CD4-positive, alpha-beta memory T cell (primary cell): ENCODE results near the gene ZNF277. TPM values are rescaled to one million over a fixed set of nuclear protein-coding genes. Genes with fewer than 3 reads are reported as not detected.

Experiments used
- CTCF ChIA-PET: fragments of 350-600 bp; sonication (Branson Sonifier 250); formaldehyde crosslinking; loops from one replicate; lab custom pipeline; 2021; ENCODE audit warnings: inconsistent platforms; ENCODE audit not compliant: partially characterized antibody; lab: Charles Lee
- POLR2A ChIA-PET: fragments of 350-600 bp; sonication (Branson Sonifier 250); formaldehyde crosslinking; loops from one replicate; lab custom pipeline; 2021; ENCODE audit not compliant: partially characterized antibody; lab: Charles Lee
- DNase-seq, 5 donors: peaks; one replicate each; pipeline versions ENCODE4 v3.0.0 to v3.0.0-alpha.2; 2020 to 2022; ENCODE audit warnings: mixed read lengths in 1 of 5
- H3K27ac ChIP-seq: one replicate; pipeline ENCODE4 v1.7.0; 2013; ENCODE audit warnings: low read depth, low read length
- H3K27me3 ChIP-seq: 2 replicates; pipeline ENCODE4 v1.7.0; 2013; ENCODE audit warnings: mild to moderate bottlenecking, low read length, moderate library complexity; ENCODE audit not compliant: insufficient read depth
- H3K36me3 ChIP-seq: 2 replicates; pipeline ENCODE4 v1.7.0; 2013; ENCODE audit warnings: mild to moderate bottlenecking, low read length, moderate library complexity; ENCODE audit not compliant: insufficient read depth
- H3K4me1 ChIP-seq: 2 replicates; pipeline ENCODE4 v1.7.0; 2013; ENCODE audit warnings: mild to moderate bottlenecking, low read length, moderate library complexity; ENCODE audit not compliant: insufficient read depth
- H3K4me3 ChIP-seq, 2 donors: one replicate each; pipeline ENCODE4 v1.7.0; 2013; ENCODE audit warnings: low read length in 2 of 2, mild to moderate bottlenecking in 1 of 2
- H3K9me3 ChIP-seq, 2 donors: one replicate each; pipeline ENCODE4 v1.7.0; 2013; ENCODE audit warnings: low read length in 2 of 2, control low read depth in 1 of 2; ENCODE audit not compliant: control insufficient read depth in 1 of 2
- H3K27ac Mint-ChIP-seq, 7 donors: one replicate each; pipeline ENCODE4 v1.8.0; 2020 to 2021; ENCODE audit warnings: mixed read lengths in 7 of 7, mild to moderate bottlenecking in 6 of 7, inconsistent platforms in 3 of 7, moderate library complexity in 3 of 7
- H3K27me3 Mint-ChIP-seq, 2 donors: one replicate each; pipeline ENCODE4 v1.8.0; 2020 to 2021; ENCODE audit warnings: mixed read lengths in 2 of 2
- H3K36me3 Mint-ChIP-seq, 2 donors: one replicate each; pipeline ENCODE4 v1.8.0; 2020 to 2021; ENCODE audit warnings: mixed read lengths in 2 of 2, inconsistent platforms in 1 of 2, mild to moderate bottlenecking in 1 of 2
- H3K4me1 Mint-ChIP-seq, 4 donors: one replicate each; pipeline ENCODE4 v1.8.0; 2020 to 2021; ENCODE audit warnings: mixed read lengths in 4 of 4, mild to moderate bottlenecking in 1 of 4
- H3K4me3 Mint-ChIP-seq, 8 donors: one replicate each; pipeline ENCODE4 v1.8.0; 2020 to 2021; ENCODE audit warnings: mixed read lengths in 8 of 8, mild to moderate bottlenecking in 7 of 8, moderate library complexity in 6 of 8, inconsistent platforms in 3 of 8
- H3K9me3 Mint-ChIP-seq, 8 donors: one replicate each; pipeline ENCODE4 v1.8.0; 2020 to 2021; ENCODE audit warnings: mixed read lengths in 8 of 8, mild to moderate bottlenecking in 5 of 8, inconsistent platforms in 3 of 8, moderate library complexity in 1 of 8
- intact Hi-C: fragments of 100-400 bp; cut with micrococcal nuclease; formaldehyde crosslinking; loops from one replicate; pipeline ENCODE4 v1.15.1; 2023
- polyA plus RNA-seq, 2 donors: library from polyadenylated mRNA; unstranded; fragments of 300-500 nt; fragmentation: Illumina TruSeq; gene quantifications; one replicate each; pipeline ENCODE4 v1.2.3, GENCODE V29; 2021
- total RNA-seq, 2 experiments: library from RNA; stranded (reverse); gene quantifications; one replicate each; pipeline ENCODE4 v1.2.3, GENCODE V29; 2021

ZNF277 gene
- total and polyA plus RNA-seq, 4 experiments from 2014 or later: 19.7 to 31.4 (median 25.9) TPM

DNA sequence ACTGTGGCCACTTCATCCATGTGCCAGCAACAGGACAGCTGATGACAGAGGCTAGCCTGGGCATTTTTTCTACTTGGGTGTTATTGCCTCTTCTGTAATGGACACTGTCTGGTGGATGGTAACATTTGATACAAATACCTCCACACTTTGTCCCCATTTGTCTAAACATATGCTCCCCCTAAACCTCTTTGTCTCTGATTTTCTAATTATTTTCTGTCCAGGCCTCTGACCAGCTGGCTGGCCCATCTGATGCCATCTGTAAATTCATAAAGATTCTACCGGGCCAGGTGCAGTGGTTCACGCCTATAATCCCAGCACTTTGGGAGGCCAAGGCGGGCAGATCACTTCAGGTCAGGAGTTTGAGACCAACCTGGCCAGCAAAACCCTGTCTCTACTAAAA lies 159.1 kb downstream of the ZNF277 start:
- no peaks in the 10 kb centered on the region for H3K36me3 Mint-ChIP-seq
- ChIA-PET CTCF (no interaction called here), POLR2A (no interaction called here)
- Histone ChIP-seq H3K36me3 (no peaks in the 10 kb centered on the region), H3K9me3 (no peaks in the 10 kb centered on the region), H3K27ac (no peak overlapping the region), H3K4me1 (no peaks in the 10 kb centered on the region), H3K27me3 (no peaks in the 10 kb centered on the region), H3K4me3 (no peak overlapping the region)
- no peak overlapping the region for H3K4me3 Mint-ChIP-seq
- no peak overlapping the region for H3K27ac Mint-ChIP-seq
- H3K27me3 Mint-ChIP-seq: peaks cover 5 to 8% of the 10 kb centered on the region in 2 donors
- DNase-seq: no peak
- no peaks in the 10 kb centered on the region for H3K4me1 Mint-ChIP-seq
- no peaks in the 10 kb centered on the region for H3K9me3 Mint-ChIP-seq
- intact Hi-C loops: no loop called here

DNA sequence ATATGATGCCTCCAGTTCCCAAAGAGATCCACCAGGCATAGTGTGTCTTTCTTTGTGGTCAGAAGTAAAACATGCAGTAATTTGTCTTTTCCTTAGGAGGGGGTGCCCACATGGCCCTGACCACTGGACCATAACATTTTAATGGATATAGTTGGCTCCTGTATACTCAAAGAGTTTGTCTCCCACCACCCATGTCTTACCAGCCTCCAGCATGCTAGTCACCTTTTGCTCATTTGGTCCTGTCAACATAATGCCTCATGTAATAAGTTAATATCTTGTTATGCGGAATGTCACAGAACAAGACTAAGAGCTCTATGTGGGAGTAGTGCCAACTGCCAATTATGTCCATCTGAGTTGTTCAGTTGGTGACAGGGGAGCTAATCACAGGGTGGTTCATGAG lies 160.4 kb downstream of the ZNF277 start:
- Mint-ChIP-seq H3K4me3 (no peak overlapping the region), H3K36me3 (no peaks in the 10 kb centered on the region), H3K27ac (no peak overlapping the region), H3K4me1 (no peaks in the 10 kb centered on the region), H3K9me3 (no peaks in the 10 kb centered on the region), H3K27me3 (peaks cover 5 to 6% of the 10 kb centered on the region in 2 donors)
- H3K9me3 ChIP-seq: no peaks in the 10 kb centered on the region
- no peaks in the 10 kb centered on the region for H3K36me3 ChIP-seq
- CTCF ChIA-PET: no interaction called here
- no peak for DNase-seq
- no peak overlapping the region for H3K27ac ChIP-seq
- no peaks in the 10 kb centered on the region for H3K4me1 ChIP-seq
- intact Hi-C loops: no loop called here
- no peak overlapping the region for H3K4me3 ChIP-seq
- H3K27me3 ChIP-seq: no peaks in the 10 kb centered on the region
- POLR2A ChIA-PET: no interaction called here

DNA sequence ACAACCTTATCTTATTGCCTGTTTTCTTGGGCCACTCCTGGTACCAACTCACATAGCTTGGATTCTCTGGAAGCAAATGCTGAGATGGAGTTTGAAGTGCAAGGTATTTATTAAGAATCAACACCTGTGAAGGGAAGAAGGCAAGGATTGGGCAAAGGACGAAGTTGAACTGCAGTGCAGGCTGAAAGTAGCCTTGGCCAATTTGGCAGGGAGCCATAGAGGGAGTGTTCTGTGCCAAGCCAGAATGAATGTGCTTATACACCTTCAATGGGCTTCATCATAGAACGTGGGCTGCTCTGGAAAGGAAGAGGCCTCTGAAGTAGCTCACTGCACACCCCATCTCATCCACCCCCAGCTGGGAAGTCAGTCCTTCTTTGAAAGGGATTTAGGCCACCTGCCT lies 163.9 kb downstream of the ZNF277 start:
- no peaks in the 10 kb centered on the region for H3K4me1 ChIP-seq
- intact Hi-C loops: no loop called here
- no peak overlapping the region for H3K27ac Mint-ChIP-seq
- no peaks in the 10 kb centered on the region for H3K27me3 ChIP-seq
- H3K4me3 ChIP-seq: no peak overlapping the region
- H3K9me3 ChIP-seq: no peaks in the 10 kb centered on the region
- H3K36me3 ChIP-seq: no peaks in the 10 kb centered on the region
- POLR2A ChIA-PET: no interaction called here
- CTCF ChIA-PET: interaction anchor here (0.8 kb wide), 1 partner anchor 46 kb away, joined by 3 read pairs; no protein-coding TSS in a partner anchor
- no peak overlapping the region for H3K4me3 Mint-ChIP-seq
- peaks cover 0 to 4% of the 10 kb centered on the region in 2 donors for H3K27me3 Mint-ChIP-seq
- H3K9me3 Mint-ChIP-seq: no peaks in the 10 kb centered on the region
- H3K4me1 Mint-ChIP-seq: no peaks in the 10 kb centered on the region
- no peak for DNase-seq
- no peak overlapping the region for H3K27ac ChIP-seq
- H3K36me3 Mint-ChIP-seq: no peaks in the 10 kb centered on the region

DNA sequence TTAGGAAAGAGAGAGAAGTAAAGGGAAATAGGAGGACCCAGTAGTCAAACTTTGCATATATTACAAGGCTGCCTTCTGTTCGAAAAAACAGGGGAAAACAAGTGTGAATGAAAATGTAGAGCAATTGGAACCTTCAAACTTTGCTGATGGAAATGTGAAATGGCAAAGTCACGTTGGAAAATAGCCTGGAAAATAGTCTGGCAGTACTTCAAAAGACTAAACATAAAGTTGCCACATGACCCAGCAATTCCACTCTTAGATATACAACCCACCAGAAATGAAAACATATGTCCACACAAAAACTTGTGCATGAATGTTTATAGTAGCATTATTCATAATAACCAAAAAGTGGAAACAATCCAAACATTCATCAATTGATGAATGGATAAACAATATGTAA lies 165.2 kb downstream of the ZNF277 start:
- intact Hi-C loops: no loop called here
- H3K4me1 Mint-ChIP-seq: no peaks in the 10 kb centered on the region
- peaks cover 0 to 4% of the 10 kb centered on the region in 2 donors for H3K27me3 Mint-ChIP-seq
- H3K9me3 ChIP-seq: no peaks in the 10 kb centered on the region
- H3K9me3 Mint-ChIP-seq: no peaks in the 10 kb centered on the region
- no peaks in the 10 kb centered on the region for H3K36me3 ChIP-seq
- H3K27ac Mint-ChIP-seq: no peak overlapping the region
- DNase-seq: no peak
- H3K4me3 Mint-ChIP-seq: no peak overlapping the region
- no peak overlapping the region for H3K27ac ChIP-seq
- no peaks in the 10 kb centered on the region for H3K36me3 Mint-ChIP-seq
- CTCF ChIA-PET: no interaction called here
- POLR2A ChIA-PET: no interaction called here
- no peaks in the 10 kb centered on the region for H3K27me3 ChIP-seq
- H3K4me3 ChIP-seq: no peak overlapping the region
- H3K4me1 ChIP-seq: no peaks in the 10 kb centered on the region

DNA sequence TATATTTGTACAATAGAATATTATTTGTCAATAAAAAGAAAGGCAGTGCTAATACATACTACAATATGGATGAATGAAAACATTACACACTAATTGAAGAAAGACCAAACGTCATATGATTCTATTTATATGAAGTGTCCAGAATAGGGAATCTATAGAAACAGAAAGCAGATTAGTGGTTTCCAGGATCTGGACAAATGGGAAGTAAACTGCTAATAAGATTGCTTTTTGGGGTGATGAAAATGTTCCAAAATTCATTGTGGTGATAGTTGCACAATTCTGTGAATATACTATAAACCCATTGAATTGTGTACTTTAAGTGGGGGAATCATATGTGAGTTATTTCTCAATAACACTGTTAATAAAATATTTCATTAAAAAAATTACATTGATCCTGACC lies 165.6 kb downstream of the ZNF277 start:
- Histone ChIP-seq H3K9me3 (no peaks in the 10 kb centered on the region), H3K36me3 (no peaks in the 10 kb centered on the region), H3K27ac (no peak overlapping the region), H3K4me3 (no peak overlapping the region), H3K4me1 (no peaks in the 10 kb centered on the region), H3K27me3 (no peaks in the 10 kb centered on the region)
- Mint-ChIP-seq H3K36me3 (no peaks in the 10 kb centered on the region), H3K4me1 (no peaks in the 10 kb centered on the region), H3K4me3 (no peak overlapping the region), H3K9me3 (no peaks in the 10 kb centered on the region), H3K27me3 (peaks cover 0 to under 1% of the 10 kb centered on the region in 2 donors), H3K27ac (no peak overlapping the region)
- POLR2A ChIA-PET: no interaction called here
- intact Hi-C loops: no loop called here
- no peak for DNase-seq
- CTCF ChIA-PET: no interaction called here

DNA sequence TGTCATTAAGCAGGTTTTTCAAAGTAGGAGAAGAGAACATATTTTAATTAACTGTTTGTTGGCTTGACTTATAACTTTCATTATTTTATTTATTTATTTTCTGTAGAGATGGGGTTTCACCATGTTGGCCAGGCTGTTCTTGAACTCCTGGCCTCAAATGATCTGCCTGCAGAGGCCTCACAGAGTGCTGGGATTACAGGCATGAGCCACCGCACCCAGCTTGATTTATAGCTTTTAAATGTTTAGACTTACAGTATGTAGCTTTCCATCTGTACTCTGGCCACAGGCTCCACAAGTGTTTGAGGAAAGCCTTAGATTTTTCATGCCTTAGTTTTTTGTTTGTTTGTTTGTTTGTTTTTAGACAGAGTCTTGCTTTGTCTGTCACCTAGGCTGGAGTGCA lies 171.1 kb downstream of the ZNF277 start:
- no peak overlapping the region for H3K27ac ChIP-seq
- H3K9me3 ChIP-seq: no peaks in the 10 kb centered on the region
- ChIA-PET POLR2A (no interaction called here), CTCF (interaction anchor here (0.7 kb wide), 1 partner anchor 124 kb away, joined by 3 read pairs; no protein-coding TSS in a partner anchor)
- no peak for DNase-seq
- H3K4me1 ChIP-seq: no peaks in the 10 kb centered on the region
- H3K4me3 ChIP-seq: no peak overlapping the region
- no peaks in the 10 kb centered on the region for H3K36me3 ChIP-seq
- intact Hi-C loops: loop anchor here (5.0 kb wide), 1 partner anchor 165 kb away; no protein-coding TSS in a partner anchor
- Mint-ChIP-seq H3K9me3 (peaks cover 0 to 5% (median 0%) of the 10 kb centered on the region in 8 donors), H3K36me3 (no peaks in the 10 kb centered on the region), H3K27ac (no peak overlapping the region), H3K4me3 (no peak overlapping the region), H3K27me3 (peaks cover 0 to 1% of the 10 kb centered on the region in 2 donors), H3K4me1 (peaks cover 0 to 6% (median under 1%) of the 10 kb centered on the region in 4 donors)
- H3K27me3 ChIP-seq: no peaks in the 10 kb centered on the region

DNA sequence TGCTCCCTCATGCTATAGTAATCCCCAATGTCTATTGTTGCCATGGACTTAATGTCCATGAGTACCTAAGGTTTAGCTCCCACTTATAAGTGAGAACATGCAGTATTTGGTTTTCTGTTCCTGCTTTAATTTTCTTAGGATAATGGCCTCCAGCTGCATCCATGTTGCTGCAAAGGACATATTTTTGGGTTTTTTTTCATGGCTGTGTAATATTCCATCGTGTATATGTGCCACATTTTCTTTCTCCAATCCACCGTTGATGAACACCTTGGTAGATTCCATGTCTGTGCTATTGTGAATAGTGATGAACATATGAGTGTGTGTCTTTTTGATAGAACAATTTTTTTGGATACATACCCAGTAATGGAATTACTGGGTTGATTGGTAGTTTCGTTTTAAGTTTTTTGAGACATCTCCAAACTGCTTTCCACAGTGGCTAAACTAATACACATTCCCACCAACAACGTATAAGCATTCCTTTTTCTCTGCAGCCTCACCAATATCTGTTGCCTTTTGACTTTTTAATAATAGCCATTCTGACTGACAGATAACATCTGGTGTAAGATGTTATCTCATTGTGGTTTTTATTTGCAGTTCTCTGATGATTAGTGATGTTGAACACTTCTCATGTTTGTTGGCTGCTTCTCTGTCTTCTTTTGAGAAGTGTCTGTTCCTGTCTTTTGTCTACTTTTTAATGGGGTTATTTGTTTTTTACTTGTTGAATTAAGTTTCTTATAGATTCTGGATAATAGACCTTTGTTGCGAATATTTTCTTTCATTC lies 175.0 kb downstream of the ZNF277 start:
- Histone ChIP-seq H3K27ac (no peak overlapping the region), H3K4me1 (no peaks in the 10 kb centered on the region), H3K4me3 (no peak overlapping the region), H3K9me3 (no peaks in the 10 kb centered on the region), H3K27me3 (no peaks in the 10 kb centered on the region), H3K36me3 (no peaks in the 10 kb centered on the region)
- Mint-ChIP-seq H3K27me3 (peaks cover 1 to 3% of the 10 kb centered on the region in 2 donors), H3K36me3 (no peaks in the 10 kb centered on the region), H3K4me3 (peak overlapping the region in 1 of 8 donors; percentile 24), H3K4me1 (peaks cover 2 to 12% (median 5%) of the 10 kb centered on the region in 4 donors), H3K9me3 (peaks cover 0 to 5% (median 0%) of the 10 kb centered on the region in 8 donors), H3K27ac (no peak overlapping the region)
- POLR2A ChIA-PET: no interaction called here
- DNase-seq: peak in 1 of 5 donors; percentile 9
- intact Hi-C loops: no loop called here
- CTCF ChIA-PET: no interaction called here
